A549 (cell line): ENCODE data around the gene PHF2. TPM values are rescaled to one million over a fixed set of nuclear protein-coding genes. Genes with fewer than 3 reads are reported as not detected.

Experiments
- ATAC-seq, 2 experiments: fragments of 200-7000 bp in 1 of 2; fragments of >200 bp in 1 of 2; cut with Nextera tagmentation in 1 of 2; cut with Tn5 transposase in 1 of 2; 3 replicates each; pipeline versions ENCODE4 v1.8.0 to v1.9.1; 2018 to 2020; ENCODE audit warnings: mild to moderate bottlenecking in 1 of 2, moderate library complexity in 1 of 2
- CTCF ChIA-PET: fragments of 300-600 bp; sonication (Branson Sonifier 250); formaldehyde crosslinking; extraction: SDS; loops from one replicate; lab custom pipeline; 2021; ENCODE audit warnings: antibody characterized with exemption, inconsistent platforms; lab: Yijun Ruan, JAX
- POLR2A ChIA-PET: fragments of 350-600 bp; formaldehyde crosslinking; extraction: SDS; loops from one replicate; lab custom pipeline; 2021; ENCODE audit warnings: antibody characterized with exemption, inconsistent platforms; lab: Yijun Ruan, JAX
- DNase-seq, 2 experiments: peaks; one replicate each; pipeline versions ENCODE4 v3.0.0 to v3.0.0-alpha.2; 2011 to 2016; ENCODE audit warnings: low read depth in 1 of 2, low spot score in 1 of 2
- FAIRE-seq: peaks from 2 replicates; lab custom pipeline; 2011; peaks lifted over from hg19 to GRCh38; lab: Jason Lieb, UNC
- H3K27ac ChIP-seq, 2 experiments: fragments of >200 bp; sonication (Bioruptor Twin); formaldehyde crosslinking; 3 replicates each; pipeline ENCODE4 v1.5.1; 2016 to 2017
- H3K4me1 ChIP-seq: fragments of >200 bp; sonication (Bioruptor Twin); formaldehyde crosslinking; 3 replicates; pipeline ENCODE4 v1.6.1; 2016
- H3K4me2 ChIP-seq: fragments of >200 bp; sonication (Bioruptor Twin); formaldehyde crosslinking; 3 replicates; pipeline ENCODE4 v1.6.1; 2016
- H3K4me3 ChIP-seq: fragments of >200 bp; sonication (Bioruptor Twin); formaldehyde crosslinking; 3 replicates; pipeline ENCODE4 v1.5.1; 2016
- H3K9me3 ChIP-seq: fragments of >200 bp; sonication (Bioruptor Twin); formaldehyde crosslinking; 3 replicates; pipeline ENCODE4 v1.6.1; 2016
- BHLHE40 ChIP-seq: IDR thresholded peaks from 2 replicates; pipeline ENCODE4 v1.6.1; 2012; ENCODE audit warnings: low read depth, low read length, inconsistent platforms
- CBX2 ChIP-seq: fragments of 200-600 bp; sonication (generic); IDR thresholded peaks from 2 replicates; pipeline ENCODE4 v1.6.1; 2016; ENCODE audit warnings: low read depth, mild to moderate bottlenecking, borderline replicate concordance
- FOSL2 ChIP-seq, 2 experiments: fragments of 450-650 bp in 1 of 2; fragments of >200 bp in 1 of 2; sonication (Bioruptor Twin) in 1 of 2; formaldehyde crosslinking; IDR thresholded peaks; 2 replicates each; pipeline versions ENCODE4 v1.5.0 to v1.6.1; 2016 to 2020; ENCODE audit warnings: mild to moderate bottlenecking in 1 of 2, moderate library complexity in 1 of 2
- HOXA7 ChIP-seq: fragments of 250-450 bp; sonication (Bioruptor Pico); IDR thresholded peaks from 2 replicates; pipeline ENCODE4 v1.5.0; 2020; ENCODE audit warnings: mild to moderate bottlenecking, moderate library complexity
- JUN ChIP-seq, 2 experiments: fragments of >200 bp; sonication (Bioruptor Twin); formaldehyde crosslinking; IDR thresholded peaks; 2 replicates in 1 of 2; 3 replicates in 1 of 2; pipeline ENCODE4 v1.6.1; 2016 to 2017
- JUNB ChIP-seq: fragments of >200 bp; sonication (Bioruptor Twin); formaldehyde crosslinking; IDR thresholded peaks from 2 replicates; pipeline ENCODE4 v1.6.1; 2016
- KDM1A ChIP-seq: fragments of 200-600 bp; sonication (generic); IDR thresholded peaks from 2 replicates; pipeline ENCODE4 v1.6.1; 2016; ENCODE audit warnings: low read depth, mild to moderate bottlenecking
- MAZ ChIP-seq: fragments of 150-350 bp; IDR thresholded peaks from 2 replicates; pipeline ENCODE4 v1.6.1; 2014; ENCODE audit warnings: antibody characterized with exemption, low read depth, low read length, borderline replicate concordance
- NFE2L2 ChIP-seq: fragments of 150-350 bp; conservative IDR thresholded peaks from 2 replicates; pipeline ENCODE4 v1.6.1; 2014; ENCODE audit warnings: low read length
- PHF8 ChIP-seq: fragments of 200-600 bp; sonication (generic); IDR thresholded peaks from 2 replicates; pipeline ENCODE4 v1.6.1; 2016; ENCODE audit warnings: low read depth, mild to moderate bottlenecking, antibody characterized with exemption, moderate library complexity, borderline replicate concordance
- POLR2A ChIP-seq: IDR thresholded peaks from 2 replicates; pipeline ENCODE4 v1.6.1; 2012; ENCODE audit warnings: mild to moderate bottlenecking, low read length
- RARB ChIP-seq: fragments of 250-450 bp; sonication (Bioruptor Pico); IDR thresholded peaks from 2 replicates; pipeline ENCODE4 v1.8.0; 2021; ENCODE audit warnings: mild to moderate bottlenecking, moderate library complexity
- RFX5 ChIP-seq: fragments of 450-650 bp; IDR thresholded peaks from 2 replicates; pipeline ENCODE4 v1.7.1; 2014; ENCODE audit warnings: antibody characterized with exemption, mild to moderate bottlenecking, moderate library complexity
- TFCP2L1 ChIP-seq: fragments of 250-450 bp; sonication (Bioruptor Pico); IDR thresholded peaks from 2 replicates; pipeline ENCODE4 v1.5.0; 2021; ENCODE audit warnings: mild to moderate bottlenecking
- TP53 ChIP-seq: fragments of 250-450 bp; sonication (Bioruptor Pico); IDR thresholded peaks from 2 replicates; pipeline ENCODE4 v1.5.0; 2021; ENCODE audit warnings: mild to moderate bottlenecking, moderate library complexity
- ZNF302 ChIP-seq: fragments of 250-450 bp; sonication (Bioruptor Pico); IDR thresholded peaks from 2 replicates; pipeline ENCODE4 v1.9.0; 2021; ENCODE audit warnings: inconsistent platforms, mild to moderate bottlenecking, moderate library complexity
- WGBS: methylation state at CpG from one replicate; pipeline ENCODE4 v1.1.6; 2017; ENCODE audit errors: missing lambda C conversion rate; 5-methylcytosine and 5-hydroxymethylcytosine counted together
- polyA plus RNA-seq, 4 experiments: library from polyadenylated mRNA; depleted of rRNA in 3 of 4; stranded (reverse); fragments of >200 nt; fragmentation: RNase III in 1 of 4; extraction: RNeasy Plus Mini Kit Qiagen cat#74134 plus additional on column Dnase treatment in 1 of 4; gene quantifications; 2 replicates in 3 of 4; 3 replicates in 1 of 4; pipeline ENCODE4 v1.2.3, GENCODE V29; 2011 to 2017
- TF ChIP-seq, protein P1 (sequence below): fragments of >200 bp; sonication (Bioruptor Twin); formaldehyde crosslinking; IDR thresholded peaks from 3 replicates; pipeline ENCODE4 v1.6.1; 2016
- TF ChIP-seq, protein P2 (sequence below): fragments of >200 bp; sonication (Bioruptor Twin); formaldehyde crosslinking; IDR thresholded peaks from 2 replicates; pipeline ENCODE4 v1.6.1; 2016
- TF ChIP-seq, protein P3 (sequence below): fragments of 250-450 bp; sonication (Bioruptor Pico); IDR thresholded peaks from 2 replicates; pipeline ENCODE4 v1.5.0; 2021; ENCODE audit warnings: mild to moderate bottlenecking, moderate library complexity, borderline replicate concordance
- TF ChIP-seq, protein P4 (sequence below): fragments of >200 bp; sonication (Bioruptor Twin); formaldehyde crosslinking; IDR thresholded peaks from 3 replicates; pipeline ENCODE4 v1.5.1; 2016
- TF ChIP-seq, protein P5 (sequence below): IDR thresholded peaks from 2 replicates; pipeline ENCODE4 v1.6.1; 2012; ENCODE audit warnings: low read depth, borderline replicate concordance
- TF ChIP-seq, protein P6 (sequence below): fragments of 150-350 bp; IDR thresholded peaks from 2 replicates; pipeline ENCODE4 v1.6.1; 2014; ENCODE audit warnings: low read depth, mild to moderate bottlenecking, low read length

The PHF2 gene
- polyA plus RNA-seq, 2 of the 4 experiments (the other 2 are of a cell fraction), result 9.6 to 12.2 TPM

DNA sequence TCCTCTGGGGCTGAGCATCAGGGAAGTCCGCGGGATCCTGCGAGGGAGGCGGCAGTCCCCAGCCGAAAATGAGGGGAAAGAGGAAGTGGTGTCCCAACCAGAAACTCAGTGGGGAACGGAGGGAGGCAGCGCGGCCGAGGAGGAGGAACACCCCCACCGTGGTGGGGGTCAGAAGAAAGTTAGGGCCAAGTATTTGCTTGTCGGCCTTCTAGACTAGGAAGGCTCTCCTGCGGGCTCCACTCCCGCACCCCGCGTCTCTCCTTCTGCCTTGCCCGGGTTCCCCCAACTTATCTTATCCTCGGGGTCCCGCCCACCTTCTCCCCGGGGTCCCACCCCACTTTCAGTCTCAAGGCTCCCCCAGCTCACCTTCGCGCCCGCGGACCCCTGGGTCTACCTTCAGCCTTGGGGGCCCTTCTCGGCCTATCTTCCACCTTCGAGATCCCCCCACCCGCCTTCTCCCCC lies 557 bp upstream of the PHF2 start:
- ChIA-PET POLR2A (interaction anchor here (0.5 to 2.4 kb wide), 3 partner anchors 9 to 591 kb away, joined by 3 to 16 read pairs (median 7); partner anchors contain the start of gene FAM120AOS), CTCF (interaction anchor here (2.8 kb wide), 1 partner anchor 9 kb away, joined by 17 read pairs; no protein-coding TSS in a partner anchor)
- peaks cover 10% of the 10 kb centered on the region; the same call in 2 of the 3 replicates for H3K9me3 ChIP-seq
- peak; percentile 17; the same call in 1 of the 2 replicates for TF ChIP-seq POLR2A
- 0 out of 2 replicates have a peak, but pooled peaks have one; percentile 34 for TF ChIP-seq PHF8
- TF ChIP-seq, protein P1, sequence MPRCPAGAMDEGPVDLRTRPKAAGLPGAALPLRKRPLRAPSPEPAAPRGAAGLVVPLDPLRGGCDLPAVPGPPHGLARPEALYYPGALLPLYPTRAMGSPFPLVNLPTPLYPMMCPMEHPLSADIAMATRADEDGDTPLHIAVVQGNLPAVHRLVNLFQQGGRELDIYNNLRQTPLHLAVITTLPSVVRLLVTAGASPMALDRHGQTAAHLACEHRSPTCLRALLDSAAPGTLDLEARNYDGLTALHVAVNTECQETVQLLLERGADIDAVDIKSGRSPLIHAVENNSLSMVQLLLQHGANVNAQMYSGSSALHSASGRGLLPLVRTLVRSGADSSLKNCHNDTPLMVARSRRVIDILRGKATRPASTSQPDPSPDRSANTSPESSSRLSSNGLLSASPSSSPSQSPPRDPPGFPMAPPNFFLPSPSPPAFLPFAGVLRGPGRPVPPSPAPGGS, result no peak
- TF ChIP-seq, protein P2, sequence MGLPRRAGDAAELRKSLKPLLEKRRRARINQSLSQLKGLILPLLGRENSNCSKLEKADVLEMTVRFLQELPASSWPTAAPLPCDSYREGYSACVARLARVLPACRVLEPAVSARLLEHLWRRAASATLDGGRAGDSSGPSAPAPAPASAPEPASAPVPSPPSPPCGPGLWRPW, result no peak
- TF ChIP-seq JUN (IDR thresholded peaks at IDR 0.05), result no peak
- H3K4me3 ChIP-seq, result peak overlapping the region; percentile 96
- peak; percentile 35 to 56 for ATAC-seq
- peaks cover 14% of the 10 kb centered on the region for H3K4me1 ChIP-seq
- peak overlapping the region; percentile 98 for H3K4me2 ChIP-seq
- no peak for FAIRE-seq
- DNase-seq, result peak; percentile 39 to 59
- peak overlapping the region; percentile 89 to 100 for H3K27ac ChIP-seq
- 5% methylated on average over 16 of the region's 26 CpGs for WGBS

DNA sequence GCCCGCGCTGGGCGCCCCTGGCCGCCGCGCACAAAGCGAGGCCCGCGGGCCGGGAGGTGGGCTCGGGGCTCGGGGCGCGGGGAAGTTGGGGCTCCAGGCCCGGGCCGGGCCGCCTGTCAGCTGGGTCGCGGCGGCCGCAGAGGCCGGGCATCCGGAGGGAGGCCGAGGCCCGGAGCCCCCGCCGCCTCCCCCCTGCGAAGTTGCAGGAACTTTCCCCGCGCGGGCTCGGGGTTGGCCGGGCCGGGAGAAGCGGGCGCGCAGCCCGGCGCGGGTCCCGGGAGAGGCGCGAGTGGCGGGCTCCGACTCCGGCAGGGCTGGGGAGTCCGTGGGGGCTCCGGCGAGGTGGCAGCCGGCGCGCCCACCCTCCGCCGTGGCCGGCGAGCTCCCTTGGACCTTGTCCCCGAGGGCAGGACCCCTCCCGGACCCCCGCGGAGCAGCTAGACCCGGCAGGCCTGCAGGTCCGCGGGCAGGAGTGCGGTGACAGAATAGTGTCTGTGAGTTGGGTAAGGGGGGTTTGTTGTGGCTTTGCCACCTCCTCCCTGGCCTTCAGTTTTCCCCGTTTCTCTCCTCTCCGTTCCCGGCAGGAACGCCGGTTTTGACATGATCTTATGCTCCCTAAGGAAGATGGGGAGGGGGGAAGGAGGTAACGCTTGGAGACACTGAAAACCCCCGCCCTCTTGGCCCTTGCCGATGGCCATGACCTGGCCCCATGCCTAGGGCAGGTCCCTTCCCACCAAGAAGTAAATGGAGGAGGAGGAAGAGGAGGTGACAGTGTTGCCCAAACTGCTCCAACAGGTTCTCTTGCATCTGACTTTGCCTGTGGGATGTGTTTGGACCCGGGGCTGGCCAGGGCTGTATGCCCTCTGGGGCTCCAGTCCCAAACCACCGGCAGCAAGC lies 942 bp downstream of the PHF2 start:
- CTCF ChIA-PET, result interaction anchor here (0.7 kb wide), 1 partner anchor 148 kb away, joined by 3 read pairs; no protein-coding TSS in a partner anchor
- peak; percentile 1 to 14; a peak in 4 of 6 replicates for ATAC-seq
- FAIRE-seq, result no peak
- peak in 1 of 2 experiments; percentile 23 for DNase-seq
- Histone ChIP-seq H3K9me3 (no peaks in the 10 kb centered on the region), H3K4me2 (peak overlapping the region; percentile 93), H3K4me1 (peaks cover 14% of the 10 kb centered on the region), H3K4me3 (peak overlapping the region; percentile 96), H3K27ac (peak overlapping the region; percentile 89 to 100)
- POLR2A ChIA-PET, result no interaction called here
- WGBS, result 17% methylated on average over 6 of the region's 74 CpGs
- no peak for TF ChIP-seq KDM1A
- TF ChIP-seq TFCP2L1 (CRISPR knock-in tag), result no peak
- TF ChIP-seq JUNB, result no peak
- TF ChIP-seq, protein P3, sequence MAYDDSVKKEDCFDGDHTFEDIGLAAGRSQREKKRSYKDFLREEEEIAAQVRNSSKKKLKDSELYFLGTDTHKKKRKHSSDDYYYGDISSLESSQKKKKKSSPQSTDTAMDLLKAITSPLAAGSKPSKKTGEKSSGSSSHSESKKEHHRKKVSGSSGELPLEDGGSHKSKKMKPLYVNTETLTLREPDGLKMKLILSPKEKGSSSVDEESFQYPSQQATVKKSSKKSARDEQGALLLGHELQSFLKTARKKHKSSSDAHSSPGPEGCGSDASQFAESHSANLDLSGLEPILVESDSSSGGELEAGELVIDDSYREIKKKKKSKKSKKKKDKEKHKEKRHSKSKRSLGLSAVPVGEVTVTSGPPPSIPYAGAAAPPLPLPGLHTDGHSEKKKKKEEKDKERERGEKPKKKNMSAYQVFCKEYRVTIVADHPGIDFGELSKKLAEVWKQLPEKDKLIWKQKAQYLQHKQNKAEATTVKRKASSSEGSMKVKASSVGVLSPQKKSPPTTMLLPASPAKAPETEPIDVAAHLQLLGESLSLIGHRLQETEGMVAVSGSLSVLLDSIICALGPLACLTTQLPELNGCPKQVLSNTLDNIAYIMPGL (CRISPR knock-in tag), result no peak
- TF ChIP-seq NFE2L2, result no peak
- TF ChIP-seq, protein P4, sequence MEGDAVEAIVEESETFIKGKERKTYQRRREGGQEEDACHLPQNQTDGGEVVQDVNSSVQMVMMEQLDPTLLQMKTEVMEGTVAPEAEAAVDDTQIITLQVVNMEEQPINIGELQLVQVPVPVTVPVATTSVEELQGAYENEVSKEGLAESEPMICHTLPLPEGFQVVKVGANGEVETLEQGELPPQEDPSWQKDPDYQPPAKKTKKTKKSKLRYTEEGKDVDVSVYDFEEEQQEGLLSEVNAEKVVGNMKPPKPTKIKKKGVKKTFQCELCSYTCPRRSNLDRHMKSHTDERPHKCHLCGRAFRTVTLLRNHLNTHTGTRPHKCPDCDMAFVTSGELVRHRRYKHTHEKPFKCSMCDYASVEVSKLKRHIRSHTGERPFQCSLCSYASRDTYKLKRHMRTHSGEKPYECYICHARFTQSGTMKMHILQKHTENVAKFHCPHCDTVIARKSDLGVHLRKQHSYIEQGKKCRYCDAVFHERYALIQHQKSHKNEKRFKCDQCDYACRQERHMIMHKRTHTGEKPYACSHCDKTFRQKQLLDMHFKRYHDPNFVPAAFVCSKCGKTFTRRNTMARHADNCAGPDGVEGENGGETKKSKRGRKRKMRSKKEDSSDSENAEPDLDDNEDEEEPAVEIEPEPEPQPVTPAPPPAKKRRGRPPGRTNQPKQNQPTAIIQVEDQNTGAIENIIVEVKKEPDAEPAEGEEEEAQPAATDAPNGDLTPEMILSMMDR, result no peak
- no peak for TF ChIP-seq FOSL2 (IDR thresholded peaks at IDR 0.05)
- no peak for TF ChIP-seq FOSL2 (CRISPR knock-in tag; IDR thresholded peaks at IDR 0.05)
- TF ChIP-seq MAZ, result no peak
- no peak for TF ChIP-seq RFX5
- TF ChIP-seq, protein P5, sequence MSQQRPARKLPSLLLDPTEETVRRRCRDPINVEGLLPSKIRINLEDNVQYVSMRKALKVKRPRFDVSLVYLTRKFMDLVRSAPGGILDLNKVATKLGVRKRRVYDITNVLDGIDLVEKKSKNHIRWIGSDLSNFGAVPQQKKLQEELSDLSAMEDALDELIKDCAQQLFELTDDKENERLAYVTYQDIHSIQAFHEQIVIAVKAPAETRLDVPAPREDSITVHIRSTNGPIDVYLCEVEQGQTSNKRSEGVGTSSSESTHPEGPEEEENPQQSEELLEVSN, result no peak
- no peak for TF ChIP-seq TP53 (CRISPR knock-in tag)
- TF ChIP-seq RARB (CRISPR knock-in tag), result no peak
- TF ChIP-seq BHLHE40, result no peak
- no peak for TF ChIP-seq CBX2
- no peak for TF ChIP-seq ZNF302 (CRISPR knock-in tag)
- TF ChIP-seq, protein P6, sequence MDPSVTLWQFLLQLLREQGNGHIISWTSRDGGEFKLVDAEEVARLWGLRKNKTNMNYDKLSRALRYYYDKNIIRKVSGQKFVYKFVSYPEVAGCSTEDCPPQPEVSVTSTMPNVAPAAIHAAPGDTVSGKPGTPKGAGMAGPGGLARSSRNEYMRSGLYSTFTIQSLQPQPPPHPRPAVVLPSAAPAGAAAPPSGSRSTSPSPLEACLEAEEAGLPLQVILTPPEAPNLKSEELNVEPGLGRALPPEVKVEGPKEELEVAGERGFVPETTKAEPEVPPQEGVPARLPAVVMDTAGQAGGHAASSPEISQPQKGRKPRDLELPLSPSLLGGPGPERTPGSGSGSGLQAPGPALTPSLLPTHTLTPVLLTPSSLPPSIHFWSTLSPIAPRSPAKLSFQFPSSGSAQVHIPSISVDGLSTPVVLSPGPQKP, result no peak
- TF ChIP-seq HOXA7, result no peak
